Neural crest cell (in vitro differentiated cells): Measurements from ENCODE around the gene ESPL1. TPM values are rescaled to one million over a fixed set of nuclear protein-coding genes. Genes with fewer than 3 reads are reported as not detected.
A peak's percentile ranks its signal among the peaks of the same experiment; 100 is the strongest.
"Not testable (repeated sequence)": the region's sequence is repeated elsewhere in the genome, so short reads cannot be mapped to it uniquely, and the experiment has no call there.

Source experiments
- DNase-seq: peaks from one replicate; pipeline ENCODE4 v3.0.0; 2021; ENCODE audit warnings: low read depth, mixed read lengths, low spot score
- H3K27ac Mint-ChIP-seq: one replicate; pipeline ENCODE4 v1.8.0; 2021; ENCODE audit warnings: mild to moderate bottlenecking, mixed read lengths; ENCODE audit not compliant: unreplicated experiment
- H3K27me3 Mint-ChIP-seq: 2 replicates; pipeline ENCODE4 v1.8.0; 2021; ENCODE audit warnings: low read depth, mild to moderate bottlenecking, mixed read lengths
- H3K36me3 Mint-ChIP-seq: 2 replicates; pipeline ENCODE4 v1.8.0; 2021; ENCODE audit warnings: low read depth, mild to moderate bottlenecking, mixed read lengths
- H3K4me1 Mint-ChIP-seq: 2 replicates; pipeline ENCODE4 v1.8.0; 2021; ENCODE audit warnings: mixed read lengths
- H3K4me3 Mint-ChIP-seq: one replicate; pipeline ENCODE4 v1.8.0; 2021; ENCODE audit warnings: mild to moderate bottlenecking, mixed read lengths
- H3K9me3 Mint-ChIP-seq: 2 replicates; pipeline ENCODE4 v1.8.0; 2021; ENCODE audit warnings: mixed read lengths
- CTCF ChIP-seq: fragments of 200-600 bp; sonication (generic); conservative IDR thresholded peaks from 2 replicates; pipeline ENCODE4 v1.5.0; 2021; ENCODE audit warnings: antibody characterized with exemption, mild to moderate bottlenecking
- total RNA-seq: library from RNA; stranded (reverse); gene quantifications from 2 replicates; pipeline ENCODE4 v1.2.1, GENCODE V29; 2021

The ESPL1 gene
- total RNA-seq, 1 donor from 2014 or later: 65.8 TPM

GRCh38 chr12:53326460-53327185, 58.5 kb downstream of the ESPL1 start:
- Mint-ChIP-seq H3K9me3 (no peaks in the 10 kb centered on the region), H3K36me3 (no peaks in the 10 kb centered on the region), H3K4me3 (peak overlapping the region; percentile 85), H3K27ac (peak overlapping the region; percentile 43), H3K27me3 (peaks cover 5% of the 10 kb centered on the region), H3K4me1 (peaks cover 30% of the 10 kb centered on the region)
- no peak for TF ChIP-seq CTCF
- no peak for DNase-seq

GRCh38 chr12:53327435-53328042, 59.4 kb downstream of the ESPL1 start:
- Mint-ChIP-seq H3K27me3 (peaks cover 5% of the 10 kb centered on the region), H3K4me3 (peak overlapping the region; percentile 82), H3K4me1 (peaks cover 27% of the 10 kb centered on the region), H3K36me3 (no peaks in the 10 kb centered on the region), H3K27ac (no peak overlapping the region), H3K9me3 (no peaks in the 10 kb centered on the region)
- no peak for DNase-seq
- TF ChIP-seq CTCF: peak; percentile 39

GRCh38 chr12:53328043-53328435, 59.9 kb downstream of the ESPL1 start:
- Mint-ChIP-seq H3K9me3 (no peaks in the 10 kb centered on the region), H3K27ac (no peak overlapping the region), H3K4me1 (peaks cover 27% of the 10 kb centered on the region), H3K36me3 (no peaks in the 10 kb centered on the region), H3K4me3 (peak overlapping the region; percentile 56), H3K27me3 (peaks cover 5% of the 10 kb centered on the region)
- DNase-seq: no peak
- TF ChIP-seq CTCF: no peak

GRCh38 chr12:53330671-53331070, 62.6 kb downstream of the ESPL1 start:
- TF ChIP-seq CTCF: no peak
- H3K27ac Mint-ChIP-seq: no peak overlapping the region
- H3K9me3 Mint-ChIP-seq: no peaks in the 10 kb centered on the region
- H3K4me3 Mint-ChIP-seq: no peak overlapping the region
- H3K27me3 Mint-ChIP-seq: peaks cover 5% of the 10 kb centered on the region
- H3K4me1 Mint-ChIP-seq: peaks cover 15% of the 10 kb centered on the region
- DNase-seq: no peak
- H3K36me3 Mint-ChIP-seq: no peaks in the 10 kb centered on the region

- not testable (repeated sequence) for H3K4me1 Mint-ChIP-seq, H3K27ac Mint-ChIP-seq, H3K36me3 Mint-ChIP-seq, H3K9me3 Mint-ChIP-seq, H3K27me3 Mint-ChIP-seq, DNase-seq, H3K4me3 Mint-ChIP-seq
These were observed 64.2 kb downstream of the ESPL1 start for GRCh38 chr12:53332339-53332738.

GRCh38 chr12:53332744-53333143, 64.6 kb downstream of the ESPL1 start:
- no peak for DNase-seq
- Mint-ChIP-seq H3K36me3 (no peaks in the 10 kb centered on the region), H3K27me3 (peaks cover under 1% of the 10 kb centered on the region), H3K9me3 (no peaks in the 10 kb centered on the region), H3K27ac (no peak overlapping the region), H3K4me1 (peaks cover 4% of the 10 kb centered on the region), H3K4me3 (no peak overlapping the region)
- no peak for TF ChIP-seq CTCF
